B cell (primary cell): Measurements from ENCODE around the gene PLPPR3.

ENCODE experiments used
- CTCF ChIP-seq: fragments of 200-600 bp; IDR thresholded peaks from one replicate; pipeline ENCODE4 v1.8.0; 2022; ENCODE audit warnings: antibody characterized with exemption, mild to moderate bottlenecking
- EZH2 ChIP-seq: IDR thresholded peaks from 2 replicates; pipeline ENCODE4 v1.6.1; 2012; ENCODE audit warnings: borderline replicate concordance, low read depth, mild to moderate bottlenecking, moderate library complexity, low read length; ENCODE audit not compliant: insufficient read depth, poor library complexity, severe bottlenecking

- TF ChIP-seq CTCF (no peak), EZH2 (no peak)
Observed at GRCh38 chr19:810077-810855, 11.5 kb downstream of the PLPPR3 start.
